ENCODE measurements around the gene OR4E2. TPM values are rescaled to one million over a fixed set of nuclear protein-coding genes. Genes with fewer than 3 reads are reported as not detected.

OR4E2 gene, protein sequence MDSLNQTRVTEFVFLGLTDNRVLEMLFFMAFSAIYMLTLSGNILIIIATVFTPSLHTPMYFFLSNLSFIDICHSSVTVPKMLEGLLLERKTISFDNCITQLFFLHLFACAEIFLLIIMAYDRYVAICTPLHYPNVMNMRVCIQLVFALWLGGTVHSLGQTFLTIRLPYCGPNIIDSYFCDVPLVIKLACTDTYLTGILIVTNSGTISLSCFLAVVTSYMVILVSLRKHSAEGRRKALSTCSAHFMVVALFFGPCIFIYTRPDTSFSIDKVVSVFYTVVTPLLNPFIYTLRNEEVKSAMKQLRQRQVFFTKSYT
- total RNA-seq (not detected), polyA plus RNA-seq (not detected)
- long read RNA-seq, donor 1, result 0 reads
- long read RNA-seq, donor 2, result 0 reads

DNA sequence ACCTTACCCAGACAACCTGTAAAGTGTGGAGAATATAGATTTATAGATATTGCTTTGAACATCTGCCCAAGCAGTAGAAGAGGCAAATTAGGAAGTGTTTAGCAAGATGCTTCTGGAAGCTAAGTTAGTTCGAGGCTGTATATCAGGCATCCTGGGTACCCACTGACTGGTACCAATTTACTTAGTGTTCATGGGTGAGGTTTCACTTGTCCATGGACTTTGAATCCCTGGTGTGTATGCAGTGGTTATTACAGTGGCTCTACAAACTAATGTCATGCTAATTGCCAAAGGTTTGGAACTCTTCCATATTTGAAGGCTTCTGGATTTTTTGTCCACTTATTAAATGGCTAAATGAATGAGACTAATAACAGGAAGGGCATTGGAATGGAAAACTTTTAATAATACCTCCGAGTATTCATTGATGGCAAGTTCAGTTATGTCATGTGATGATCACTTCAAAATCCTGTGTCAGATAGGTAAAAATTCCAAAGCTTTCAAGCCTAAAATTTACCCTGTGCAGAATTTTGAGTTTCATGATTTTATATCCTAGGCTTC lies at the start of gene OR4E2:
TSS of gene OR4E2 (plus strand) at position 505 of the 555 bp plus-strand sequence. CDS start 11,248 bp downstream, outside the sequence.
- Histone ChIP-seq H3K4me1 (no peaks in the 10 kb centered on the region), H3K9me3 (peaks cover 0 to 3% (median 0%) of the 10 kb centered on the region in 8 donors), H3K36me3 (no peaks in the 10 kb centered on the region), H3K27me3 (replicated peaks in 1 of 7) (no peaks in the 10 kb centered on the region), H3K27ac (no peak within 1 kb of the TSS), H3K4me3 (no peak within 1 kb of the TSS)
- 75 to 89% (median 81%) methylated on average over 2 of the region's 2 CpGs for WGBS, 5 donors
- TF ChIP-seq POLR2A (IDR thresholded peaks at IDR 0.05) (no peak), CTCF (IDR thresholded peaks at IDR 0.05 in 8 of 11, conservative IDR thresholded peaks at IDR 0.05 in 3 of 11) (no peak), POLR2AphosphoS5 (IDR thresholded peaks at IDR 0.05) (no peak)
- intact Hi-C loops (cut with DNase I; ENCODE audit: low total_unique reads), result no loop called here
- DNase-seq, result no peak

- DNase-seq, result no peak
- H3K4me1 ChIP-seq, result no peaks in the 10 kb centered on the region
- no peak overlapping the region for H3K27ac ChIP-seq
- no peak overlapping the region for H3K4me3 ChIP-seq
- peaks cover 0 to under 1% (median 0%) of the 10 kb centered on the region in 7 donors for H3K27me3 ChIP-seq (replicated peaks in 1 of 7)
- H3K9me3 ChIP-seq, result no peaks in the 10 kb centered on the region
- WGBS, 5 donors, result 80 to 85% (median 82%) methylated on average over 6 of the region's 6 CpGs
- H3K36me3 ChIP-seq, result no peaks in the 10 kb centered on the region
- intact Hi-C loops (cut with DNase I; ENCODE audit: low total_unique reads), result no loop called here
- TF ChIP-seq POLR2AphosphoS5 (IDR thresholded peaks at IDR 0.05) (no peak), CTCF (IDR thresholded peaks at IDR 0.05 in 8 of 11, conservative IDR thresholded peaks at IDR 0.05 in 3 of 11) (no peak), POLR2A (IDR thresholded peaks at IDR 0.05) (no peak)
Measured at GRCh38 chr14:21612324-21612723, 41.3 kb upstream of the OR4E2 start.

DNA sequence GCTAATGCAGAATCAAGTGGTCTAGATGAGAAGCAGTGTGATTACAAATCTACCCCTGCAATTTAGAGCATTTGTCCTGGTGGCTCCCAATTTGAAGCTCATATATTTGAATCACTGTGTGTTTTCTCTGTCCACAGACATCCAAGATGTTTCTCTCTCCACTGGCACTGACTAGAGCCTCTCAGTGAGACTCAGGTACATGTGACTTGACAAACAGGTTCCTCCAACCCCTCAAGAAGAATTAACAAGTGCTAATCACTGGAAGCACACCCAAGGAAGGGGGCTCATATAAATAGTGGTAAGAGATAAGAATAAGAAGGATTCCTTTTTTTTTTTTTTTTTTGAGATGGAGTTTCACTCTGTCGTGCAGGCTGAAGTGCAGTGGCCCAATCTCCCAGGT lies 39.4 kb upstream of the OR4E2 start:
- H3K27ac ChIP-seq, result no peak overlapping the region
- no peak for DNase-seq
- H3K4me3 ChIP-seq, result no peak overlapping the region
- H3K9me3 ChIP-seq, result no peaks in the 10 kb centered on the region
- peaks cover 0 to 19% (median 0%) of the 10 kb centered on the region in 7 donors for H3K27me3 ChIP-seq (replicated peaks in 1 of 7)
- intact Hi-C loops (cut with DNase I; ENCODE audit: low total_unique reads), result no loop called here
- 53 to 67% (median 57%) methylated on average over 1 of the region's 1 CpG for WGBS, 5 donors
- TF ChIP-seq CTCF (IDR thresholded peaks at IDR 0.05 in 8 of 11, conservative IDR thresholded peaks at IDR 0.05 in 3 of 11), result no peak
- no peak for TF ChIP-seq POLR2AphosphoS5 (IDR thresholded peaks at IDR 0.05)
- no peak for TF ChIP-seq POLR2A (IDR thresholded peaks at IDR 0.05)
- H3K4me1 ChIP-seq, result no peaks in the 10 kb centered on the region
- no peaks in the 10 kb centered on the region for H3K36me3 ChIP-seq

GRCh38 chr14:21617614-21618013 lies 36.0 kb upstream of the OR4E2 start:
- intact Hi-C loops (cut with DNase I; ENCODE audit: low total_unique reads), result no loop called here
- Histone ChIP-seq H3K27ac (no peak overlapping the region), H3K27me3 (replicated peaks in 1 of 7) (peaks cover 0 to 22% (median 0%) of the 10 kb centered on the region in 7 donors), H3K36me3 (no peaks in the 10 kb centered on the region), H3K4me1 (no peaks in the 10 kb centered on the region), H3K4me3 (no peak overlapping the region), H3K9me3 (no peaks in the 10 kb centered on the region)
- DNase-seq, result no peak
- TF ChIP-seq POLR2A (IDR thresholded peaks at IDR 0.05) (no peak), POLR2AphosphoS5 (IDR thresholded peaks at IDR 0.05) (no peak), CTCF (IDR thresholded peaks at IDR 0.05 in 8 of 11, conservative IDR thresholded peaks at IDR 0.05 in 3 of 11) (no peak)
- WGBS, 5 donors, result 77 to 87% (median 80%) methylated on average over 7 to 8 of the region's 8 CpGs

Data from spleen (tissue), 13 donors.